ENCODE data around the gene OPA3. TPM values are rescaled to one million over a fixed set of nuclear protein-coding genes. Genes with fewer than 3 reads are reported as not detected.

OPA3 gene
- polyA plus RNA-seq, 1 donor (not counting 4 experiments of a cell fraction or from before 2014, with no cell fraction given): 11.9 TPM

DNA sequence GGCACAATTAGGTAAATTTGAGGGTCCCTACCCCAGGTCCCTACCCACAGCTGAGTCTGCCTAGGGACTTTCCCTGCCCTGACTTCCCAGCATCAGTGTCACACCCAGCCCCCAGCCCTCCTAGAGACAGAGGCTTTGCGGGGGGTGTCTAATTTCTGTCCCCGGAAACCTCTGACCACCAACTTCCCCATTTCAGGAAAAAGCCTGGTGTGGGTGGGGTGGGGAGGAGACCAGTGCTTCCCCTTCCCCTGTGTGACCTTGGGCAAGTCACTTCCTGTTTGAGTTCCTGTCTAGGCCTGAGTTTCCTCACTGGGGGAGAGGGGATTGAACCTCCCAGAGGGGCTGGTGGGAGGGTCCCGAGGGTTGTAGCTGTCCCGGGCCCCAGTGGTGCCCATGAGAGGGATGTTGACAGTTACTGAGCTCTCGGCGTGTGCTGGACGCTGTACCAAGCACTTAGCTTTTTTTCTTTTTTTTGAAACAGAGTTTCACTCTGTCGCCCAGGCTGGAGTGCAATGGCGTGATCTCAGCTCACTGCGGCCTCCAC lies 69.4 kb downstream of the OPA3 start:
- H3K4me2 ChIP-seq (ENCODE audit: control insufficient read depth, extremely low read depth, insufficient read depth, low read depth, low read length): no peak overlapping the region
- peaks cover 8% of the 10 kb centered on the region for H3K9me1 ChIP-seq (ENCODE audit: control insufficient read depth, extremely low read depth, insufficient read depth, low read length)
- peaks cover 30% of the 10 kb centered on the region for H3K4me1 ChIP-seq (ENCODE audit: control insufficient read depth, extremely low read depth, insufficient read depth, low read length)
- dilution Hi-C loops (cut with MboI; ENCODE audit: extremely low pct_ligation_motif_present, low sequenced_read_pairs): no loop called here
- H3K27ac ChIP-seq (ENCODE audit: control insufficient read depth, insufficient read depth, low read length): peak overlapping the region; percentile 25
- DNase-seq (ENCODE audit: low read depth, low spot score) (no peak), FAIRE-seq (no peak)
- no peak overlapping the region for H3K4me3 ChIP-seq (ENCODE audit: control insufficient read depth in 2 of 3, extremely low read depth in 1 of 3, insufficient read depth in 2 of 3, low read depth in 1 of 3, low read length in 3 of 3)
- no peaks in the 10 kb centered on the region for H3K9me3 ChIP-seq (ENCODE audit: control insufficient read depth, low read depth, low read length)
- H3K36me3 ChIP-seq (ENCODE audit: control insufficient read depth in 2 of 2, extremely low read depth in 1 of 2, insufficient read depth in 2 of 2, low read length in 2 of 2): peaks cover 23 to 30% of the 10 kb centered on the region in 2 experiments
- no peaks in the 10 kb centered on the region for H3K27me3 ChIP-seq (ENCODE audit: control insufficient read depth, extremely low read depth, insufficient read depth, low read length)
- no peak for TF ChIP-seq EZH2 (IDR thresholded peaks at IDR 0.05; ENCODE audit: low read length)
- no peak for TF ChIP-seq CTCF (optimal IDR thresholded peaks at IDR 0.05 in 1 of 3, IDR thresholded peaks at IDR 0.05 in 1 of 3, conservative IDR thresholded peaks at IDR 0.05 in 1 of 3; ENCODE audit: extremely low read depth in 1 of 3, insufficient read depth in 2 of 3, low read length in 3 of 3)
- no peak overlapping the region for H3K9ac ChIP-seq (ENCODE audit: control insufficient read depth, extremely low read depth, insufficient read depth, low read length)
- no peak overlapping the region for H2AFZ ChIP-seq (ENCODE audit: control insufficient read depth, low read length)
- peaks cover 71% of the 10 kb centered on the region for H3K79me2 ChIP-seq (ENCODE audit: control insufficient read depth, insufficient read depth, low read length)
- H4K20me1 ChIP-seq (ENCODE audit: control insufficient read depth, extremely low read depth, insufficient read depth, low read length): peaks cover 37% of the 10 kb centered on the region

DNA sequence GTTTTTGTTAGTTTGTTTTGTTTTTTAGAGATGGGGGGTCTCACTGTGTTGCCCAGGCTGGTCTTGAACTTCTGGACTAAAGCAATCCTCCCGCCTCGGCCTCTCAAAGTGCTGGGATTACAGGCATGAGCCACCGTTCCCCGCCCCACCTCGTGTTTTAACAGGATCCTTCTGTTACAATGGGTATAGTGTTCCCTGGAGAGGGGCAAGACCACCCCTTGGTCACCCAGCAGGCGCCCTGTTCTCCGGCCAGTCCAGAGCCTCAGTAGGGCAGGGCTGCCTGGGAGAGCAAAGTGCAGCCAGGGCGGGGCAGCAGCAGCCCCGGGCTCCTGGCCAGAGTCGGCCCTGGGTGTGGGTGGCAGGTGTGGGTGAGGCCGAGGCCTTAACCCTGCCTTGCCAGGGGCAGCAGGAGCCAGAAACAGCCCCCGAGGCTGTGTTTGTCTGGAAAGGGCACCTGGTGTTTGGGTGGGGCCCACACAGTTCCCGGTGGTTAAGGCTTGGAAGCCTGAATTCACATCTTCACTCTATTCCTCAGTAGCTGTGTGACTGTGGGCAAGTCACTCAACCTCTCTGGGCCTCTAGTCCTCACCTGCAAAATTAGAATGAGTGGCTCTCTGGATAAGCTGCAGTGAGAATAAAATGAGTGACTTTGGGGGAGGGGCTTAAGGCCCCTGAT lies 70.1 kb downstream of the OPA3 start:
- dilution Hi-C loops (cut with MboI; ENCODE audit: extremely low pct_ligation_motif_present, low sequenced_read_pairs): no loop called here
- TF ChIP-seq EZH2 (IDR thresholded peaks at IDR 0.05; ENCODE audit: low read length) (no peak), CTCF (optimal IDR thresholded peaks at IDR 0.05 in 1 of 3, IDR thresholded peaks at IDR 0.05 in 1 of 3, conservative IDR thresholded peaks at IDR 0.05 in 1 of 3; ENCODE audit: extremely low read depth in 1 of 3, insufficient read depth in 2 of 3, low read length in 3 of 3) (no peak)
- Histone ChIP-seq H2AFZ (ENCODE audit: control insufficient read depth, low read length) (no peak overlapping the region), H3K4me1 (ENCODE audit: control insufficient read depth, extremely low read depth, insufficient read depth, low read length) (peaks cover 34% of the 10 kb centered on the region), H3K4me2 (ENCODE audit: control insufficient read depth, extremely low read depth, insufficient read depth, low read depth, low read length) (peak overlapping the region; percentile 9), H3K4me3 (ENCODE audit: control insufficient read depth in 2 of 3, extremely low read depth in 1 of 3, insufficient read depth in 2 of 3, low read depth in 1 of 3, low read length in 3 of 3) (no peak overlapping the region), H3K27me3 (ENCODE audit: control insufficient read depth, extremely low read depth, insufficient read depth, low read length) (no peaks in the 10 kb centered on the region), H3K36me3 (ENCODE audit: control insufficient read depth in 2 of 2, extremely low read depth in 1 of 2, insufficient read depth in 2 of 2, low read length in 2 of 2) (peaks cover 22 to 33% of the 10 kb centered on the region in 2 experiments), H3K9me1 (ENCODE audit: control insufficient read depth, extremely low read depth, insufficient read depth, low read length) (peaks cover 8% of the 10 kb centered on the region), H3K9ac (ENCODE audit: control insufficient read depth, extremely low read depth, insufficient read depth, low read length) (no peak overlapping the region), H4K20me1 (ENCODE audit: control insufficient read depth, extremely low read depth, insufficient read depth, low read length) (peaks cover 44% of the 10 kb centered on the region), H3K9me3 (ENCODE audit: control insufficient read depth, low read depth, low read length) (no peaks in the 10 kb centered on the region), H3K27ac (ENCODE audit: control insufficient read depth, insufficient read depth, low read length) (peak overlapping the region; percentile 25), H3K79me2 (ENCODE audit: control insufficient read depth, insufficient read depth, low read length) (peaks cover 77% of the 10 kb centered on the region)
- no peak for DNase-seq (ENCODE audit: low read depth, low spot score)
- no peak for FAIRE-seq

Data from keratinocyte (primary cell).